Thoracic aorta (tissue), 2 donors: ENCODE data around the gene FBXW5. TPM values are rescaled to one million over a fixed set of nuclear protein-coding genes. Genes with fewer than 3 reads are reported as not detected.

ENCODE experiments used
- ATAC-seq: fragments of 150-250 bp; one replicate; pipeline ENCODE4 v1.8.0; 2017; ENCODE audit warnings: low read depth; ENCODE audit not compliant: insufficient number of reproducible peaks, low FRiP score
- DNase-seq: peaks from one replicate; pipeline ENCODE4 v3.0.0-alpha.2; 2020; ENCODE audit warnings: low spot score
- H3K27ac ChIP-seq, 2 donors: fragments of 200-600 bp; sonication (generic); 1 replicate in 1 of 2; 2 replicates in 1 of 2; pipeline ENCODE4 v1.5.1; 2016; ENCODE audit warnings: mild to moderate bottlenecking in 2 of 2, moderate library complexity in 2 of 2
- H3K27me3 ChIP-seq: fragments of 200-600 bp; sonication (generic); replicated peaks from 2 replicates; pipeline ENCODE4 v1.6.0; 2016; ENCODE audit warnings: mild to moderate bottlenecking; ENCODE audit not compliant: insufficient read depth
- H3K36me3 ChIP-seq: fragments of 200-600 bp; sonication (generic); one replicate; pipeline ENCODE4 v1.5.1; 2016
- H3K4me1 ChIP-seq, 2 donors: fragments of 200-600 bp; sonication (generic); 1 replicate in 1 of 2; 2 replicates in 1 of 2; pipeline versions ENCODE4 v1.5.1 to v1.6.0; 2016; ENCODE audit warnings: low read depth in 2 of 2, mild to moderate bottlenecking in 1 of 2; ENCODE audit not compliant: control insufficient read depth in 1 of 2
- H3K4me3 ChIP-seq: fragments of 200-600 bp; sonication (generic); 2 replicates; pipeline ENCODE4 v1.5.1; 2016; ENCODE audit warnings: mild to moderate bottlenecking
- H3K9me3 ChIP-seq: fragments of 200-600 bp; sonication (generic); 2 replicates; pipeline ENCODE4 v1.5.1; 2016
- CTCF ChIP-seq: fragments of 200-600 bp; sonication (generic); IDR thresholded peaks from one replicate; pipeline ENCODE4 v1.5.1; 2019; ENCODE audit warnings: antibody characterized with exemption
- total RNA-seq, 2 donors: library from RNA; depleted of rRNA; stranded (reverse); fragments of >200 nt; gene quantifications; one replicate each; pipeline versions ENCODE4 v1.1.0 to v1.2.3, GENCODE V29; 2016

The FBXW5 gene
- total RNA-seq, 2 donors from 2014 or later = 176 to 383 TPM

- ATAC-seq (peak; percentile 82), DNase-seq (peak; percentile 76)
- no peak for TF ChIP-seq CTCF
- H3K27me3 ChIP-seq = no peaks in the 10 kb centered on the region
- H3K36me3 ChIP-seq = no peaks in the 10 kb centered on the region
- H3K4me3 ChIP-seq = peak overlapping the region; percentile 78
- peaks cover 11 to 26% of the 10 kb centered on the region in 2 donors for H3K4me1 ChIP-seq
- no peaks in the 10 kb centered on the region for H3K9me3 ChIP-seq
- H3K27ac ChIP-seq = peak overlapping the region; percentile 73 to 78
Observed at GRCh38 chr9:136949817-136950655, 5.5 kb upstream of the FBXW5 start.

GRCh38 chr9:136949239-136949816, 4.8 kb upstream of the FBXW5 start:
- no peaks in the 10 kb centered on the region for H3K27me3 ChIP-seq
- no peak for TF ChIP-seq CTCF
- no peaks in the 10 kb centered on the region for H3K9me3 ChIP-seq
- H3K27ac ChIP-seq = peak overlapping the region; percentile 73 to 78
- DNase-seq = no peak
- H3K4me1 ChIP-seq = peaks cover 11 to 26% of the 10 kb centered on the region in 2 donors
- ATAC-seq = no peak
- H3K4me3 ChIP-seq = peak overlapping the region; percentile 78
- H3K36me3 ChIP-seq = no peaks in the 10 kb centered on the region

- no peaks in the 10 kb centered on the region for H3K9me3 ChIP-seq
- no peaks in the 10 kb centered on the region for H3K36me3 ChIP-seq
- peak; percentile 29 for TF ChIP-seq CTCF
- no peaks in the 10 kb centered on the region for H3K27me3 ChIP-seq
- no peak overlapping the region for H3K4me3 ChIP-seq
- no peak for DNase-seq
- ATAC-seq = no peak
- H3K27ac ChIP-seq = no peak overlapping the region
- H3K4me1 ChIP-seq = peaks cover 18 to 34% of the 10 kb centered on the region in 2 donors
Observed at GRCh38 chr9:136947955-136948510, 3.5 kb upstream of the FBXW5 start.

- peaks cover 7% of the 10 kb centered on the region for H3K36me3 ChIP-seq
- peaks cover 22 to 42% of the 10 kb centered on the region in 2 donors for H3K4me1 ChIP-seq
- H3K27ac ChIP-seq = no peak overlapping the region
- no peaks in the 10 kb centered on the region for H3K27me3 ChIP-seq
- DNase-seq (no peak), ATAC-seq (no peak)
- H3K4me3 ChIP-seq = no peak overlapping the region
- no peak for TF ChIP-seq CTCF
- H3K9me3 ChIP-seq = no peaks in the 10 kb centered on the region
Observed at GRCh38 chr9:136947028-136947891, 2.7 kb upstream of the FBXW5 start.
